Measurements from ENCODE around the gene JAZF1.

Gene JAZF1

GRCh38 chr7:28181416-28181815, 821 bp upstream of the JAZF1 start:
- H3K4me3 ChIP-seq (ENCODE audit: low read depth, low read length), result no peak overlapping the region
- TF ChIP-seq, protein P1, sequence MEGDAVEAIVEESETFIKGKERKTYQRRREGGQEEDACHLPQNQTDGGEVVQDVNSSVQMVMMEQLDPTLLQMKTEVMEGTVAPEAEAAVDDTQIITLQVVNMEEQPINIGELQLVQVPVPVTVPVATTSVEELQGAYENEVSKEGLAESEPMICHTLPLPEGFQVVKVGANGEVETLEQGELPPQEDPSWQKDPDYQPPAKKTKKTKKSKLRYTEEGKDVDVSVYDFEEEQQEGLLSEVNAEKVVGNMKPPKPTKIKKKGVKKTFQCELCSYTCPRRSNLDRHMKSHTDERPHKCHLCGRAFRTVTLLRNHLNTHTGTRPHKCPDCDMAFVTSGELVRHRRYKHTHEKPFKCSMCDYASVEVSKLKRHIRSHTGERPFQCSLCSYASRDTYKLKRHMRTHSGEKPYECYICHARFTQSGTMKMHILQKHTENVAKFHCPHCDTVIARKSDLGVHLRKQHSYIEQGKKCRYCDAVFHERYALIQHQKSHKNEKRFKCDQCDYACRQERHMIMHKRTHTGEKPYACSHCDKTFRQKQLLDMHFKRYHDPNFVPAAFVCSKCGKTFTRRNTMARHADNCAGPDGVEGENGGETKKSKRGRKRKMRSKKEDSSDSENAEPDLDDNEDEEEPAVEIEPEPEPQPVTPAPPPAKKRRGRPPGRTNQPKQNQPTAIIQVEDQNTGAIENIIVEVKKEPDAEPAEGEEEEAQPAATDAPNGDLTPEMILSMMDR (IDR thresholded peaks at IDR 0.05; ENCODE audit: borderline replicate concordance, insufficient read depth, low read depth, low read length), result no peak

DNA sequence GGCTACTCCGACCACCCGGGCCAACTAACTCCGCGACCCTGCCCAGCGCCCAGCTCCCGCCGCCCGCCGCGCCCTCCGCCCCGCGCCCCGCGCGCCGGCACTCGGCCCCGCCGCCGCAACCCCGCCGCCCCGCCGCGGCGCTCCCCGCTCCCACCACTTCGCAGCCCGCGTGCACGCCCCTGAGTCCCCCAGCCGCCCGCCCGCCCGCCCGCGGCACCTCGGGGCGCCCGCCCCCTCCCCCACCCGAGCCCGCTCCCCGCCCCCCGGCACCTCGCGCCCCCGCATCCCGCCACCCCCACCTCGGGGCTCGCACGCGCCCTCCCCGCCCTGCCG, 598 bp downstream of the JAZF1 start:
- no peak overlapping the region for H3K4me3 ChIP-seq (ENCODE audit: low read depth, low read length)
- TF ChIP-seq, protein P1 (IDR thresholded peaks at IDR 0.05; ENCODE audit: borderline replicate concordance, insufficient read depth, low read depth, low read length), result no peak

DNA sequence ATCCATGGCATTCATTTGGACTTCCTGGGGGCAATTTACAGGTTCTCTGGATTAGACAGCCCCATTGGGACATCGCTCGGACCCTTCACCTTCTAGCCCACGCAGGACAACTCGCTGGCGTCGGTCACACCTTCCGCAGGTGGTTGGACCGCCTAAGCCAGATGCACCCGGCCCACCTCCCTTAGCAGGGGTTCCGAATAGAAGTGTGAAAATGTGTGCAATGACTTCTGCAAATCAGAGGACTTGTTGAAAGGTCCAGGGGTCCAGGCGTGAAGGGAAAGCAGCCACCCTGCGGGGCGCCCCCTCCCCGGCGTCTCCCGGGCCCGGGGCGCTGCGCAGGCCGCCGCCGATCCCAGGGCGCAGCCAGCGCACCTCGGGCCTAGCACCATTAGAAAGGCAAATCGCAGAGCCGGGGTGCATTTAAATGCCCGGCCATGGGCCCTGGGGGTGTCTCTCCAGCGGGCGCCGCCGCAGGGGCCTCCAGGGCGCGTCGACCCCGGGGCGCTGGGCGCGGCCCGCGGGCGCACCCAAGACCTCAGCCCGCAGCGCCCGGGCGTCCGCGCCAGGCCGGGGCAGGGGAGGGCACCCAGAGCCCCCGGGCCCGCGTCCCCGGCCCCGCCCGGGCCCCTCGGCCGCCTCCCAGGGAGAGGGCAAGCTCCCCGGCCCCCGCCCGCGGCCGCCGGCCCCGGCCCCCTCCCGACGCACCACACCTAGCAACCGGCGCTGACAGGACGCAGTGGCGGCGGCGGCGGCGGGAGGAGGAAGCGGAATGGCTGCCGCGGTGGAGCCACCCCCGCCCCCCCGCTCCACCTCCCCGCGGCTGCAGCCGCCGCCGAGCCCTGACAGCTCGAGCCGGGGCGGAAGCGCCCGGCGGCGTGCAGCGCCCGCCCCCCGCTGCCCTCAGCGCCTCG, 1.2 kb downstream of the JAZF1 start:
- H3K4me3 ChIP-seq (ENCODE audit: low read depth, low read length), result no peak overlapping the region
- TF ChIP-seq, protein P1 (IDR thresholded peaks at IDR 0.05; ENCODE audit: borderline replicate concordance, insufficient read depth, low read depth, low read length), result no peak

DNA sequence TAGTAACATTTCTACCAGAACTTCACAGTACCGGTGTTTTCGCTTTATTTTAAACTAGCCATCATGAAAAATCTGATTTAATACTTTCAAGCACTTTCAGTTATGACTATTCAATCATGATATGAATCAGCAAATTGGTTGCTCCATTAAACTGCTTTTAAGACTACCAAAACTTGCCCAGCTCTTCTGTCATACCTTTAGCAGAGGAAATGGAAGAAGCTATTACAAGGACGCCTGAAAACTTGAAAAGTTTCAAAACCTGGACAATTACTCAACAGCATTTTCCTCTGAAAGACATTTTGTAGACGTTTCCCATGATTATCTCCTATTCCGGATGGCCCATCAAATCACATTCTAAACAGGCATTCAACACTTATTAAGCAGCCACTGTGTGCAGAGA, 2.0 kb downstream of the JAZF1 start:
- TF ChIP-seq, protein P1 (IDR thresholded peaks at IDR 0.05; ENCODE audit: borderline replicate concordance, insufficient read depth, low read depth, low read length), result no peak
- H3K4me3 ChIP-seq (ENCODE audit: low read depth, low read length), result no peak overlapping the region

GRCh38 chr7:28177836-28178235, 2.8 kb downstream of the JAZF1 start:
- no peak overlapping the region for H3K4me3 ChIP-seq (ENCODE audit: low read depth, low read length)

GRCh38 chr7:28176645-28177044, 4.0 kb downstream of the JAZF1 start:
- H3K4me3 ChIP-seq (ENCODE audit: low read depth, low read length), result no peak overlapping the region
- TF ChIP-seq, protein P1 (IDR thresholded peaks at IDR 0.05; ENCODE audit: borderline replicate concordance, insufficient read depth, low read depth, low read length), result no peak

More at GRCh38 chr7:28177836-28178235, 2.8 kb downstream of the JAZF1 start:
- TF ChIP-seq, protein P1 (IDR thresholded peaks at IDR 0.05; ENCODE audit: borderline replicate concordance, insufficient read depth, low read depth, low read length), result no peak

DNA sequence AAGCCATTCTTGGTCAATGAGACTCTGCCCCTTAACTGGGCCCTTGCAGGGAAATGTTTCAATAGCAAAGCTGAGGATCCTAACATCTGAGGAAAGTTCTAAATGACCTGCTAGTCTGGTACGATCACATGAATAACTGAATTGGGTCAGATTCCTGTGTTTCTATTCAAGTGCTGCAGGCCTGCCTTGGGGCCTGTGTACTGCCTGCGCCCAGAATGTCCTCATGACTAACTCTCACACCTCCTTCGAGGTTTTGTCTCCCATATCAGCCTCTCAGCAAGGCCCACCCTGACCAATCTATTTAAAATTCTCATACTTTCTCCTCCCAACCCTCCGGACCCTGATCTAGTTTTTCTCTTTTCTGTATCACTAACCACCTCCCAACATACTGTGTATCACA, 4.4 kb downstream of the JAZF1 start:
- TF ChIP-seq, protein P1 (IDR thresholded peaks at IDR 0.05; ENCODE audit: borderline replicate concordance, insufficient read depth, low read depth, low read length), result no peak
- no peak overlapping the region for H3K4me3 ChIP-seq (ENCODE audit: low read depth, low read length)
